Measurements from ENCODE around the gene PDCD6IP.
"Not testable (repeated sequence)": the region's sequence is repeated elsewhere in the genome, so short reads cannot be mapped to it uniquely, and the experiment has no call there.

Gene PDCD6IP

GRCh38 chr3:33850599-33850998, 52.2 kb downstream of the PDCD6IP start:
- not testable (repeated sequence) for DNase-seq

GRCh38 chr3:33855407-33855806, 57.0 kb downstream of the PDCD6IP start:
- DNase-seq, result not testable (repeated sequence)

- no peak for DNase-seq
Observed at GRCh38 chr3:33855884-33856546, 57.6 kb downstream of the PDCD6IP start.

GRCh38 chr3:33857701-33858100, 59.3 kb downstream of the PDCD6IP start:
- not testable (repeated sequence) for DNase-seq

GRCh38 chr3:33858131-33858530, 59.7 kb downstream of the PDCD6IP start:
- no peak for DNase-seq

- DNase-seq, result no peak
Observed at GRCh38 chr3:33860373-33861050, 62.1 kb downstream of the PDCD6IP start.

GRCh38 chr3:33865133-33865532, 66.7 kb downstream of the PDCD6IP start:
- no peak for DNase-seq

GRCh38 chr3:33868309-33868708, 69.9 kb downstream of the PDCD6IP start:
- DNase-seq, result no peak

- no peak for DNase-seq
Observed at GRCh38 chr3:33869977-33870376, 71.5 kb downstream of the PDCD6IP start.

- DNase-seq, result no peak
Observed at GRCh38 chr3:33874815-33875214, 76.4 kb downstream of the PDCD6IP start.

- DNase-seq, result no peak
Observed at GRCh38 chr3:33875680-33876079, 77.2 kb downstream of the PDCD6IP start.

GRCh38 chr3:33877187-33877586, 78.8 kb downstream of the PDCD6IP start:
- no peak for DNase-seq

- DNase-seq, result no peak
Observed at GRCh38 chr3:33879540-33879939, 81.1 kb downstream of the PDCD6IP start.

GRCh38 chr3:33881156-33882064, 83.0 kb downstream of the PDCD6IP start:
- DNase-seq, result no peak

- DNase-seq, result no peak
Observed at GRCh38 chr3:33882296-33882695, 83.9 kb downstream of the PDCD6IP start.

- peak in 3 of 58 donors; percentile 5 to 44 (median 35) for DNase-seq
Observed at GRCh38 chr3:33883538-33883950, 85.1 kb downstream of the PDCD6IP start.

- peak in 9 of 58 donors; percentile 4 to 40 (median 13) for DNase-seq
Observed at GRCh38 chr3:33883951-33884561, 85.6 kb downstream of the PDCD6IP start.

- no peak for DNase-seq
Observed at GRCh38 chr3:33884701-33885100, 86.3 kb downstream of the PDCD6IP start.

- DNase-seq, result no peak
Observed at GRCh38 chr3:33885496-33885895, 87.1 kb downstream of the PDCD6IP start.

GRCh38 chr3:33886015-33886414, 87.6 kb downstream of the PDCD6IP start:
- no peak for DNase-seq

GRCh38 chr3:33887478-33887877, 89.0 kb downstream of the PDCD6IP start:
- DNase-seq, result no peak
